ENCODE measurements around the gene KRT16. TPM values are rescaled to one million over a fixed set of nuclear protein-coding genes. Genes with fewer than 3 reads are reported as not detected.
A peak's percentile ranks its signal among the peaks of the same experiment; 100 is the strongest.
"Not testable (repeated sequence)": the region's sequence is repeated elsewhere in the genome, so short reads cannot be mapped to it uniquely, and the experiment has no call there.

Gene KRT16
- total and polyA plus RNA-seq, 2 donors from 2014 or later: 3.1 TPM; not detected in 1

GRCh38 chr17:41615454-41615853, 2.9 kb upstream of the KRT16 start:
- Histone ChIP-seq H3K4me1 (ENCODE audit: control insufficient read depth in 2 of 3, insufficient read depth in 2 of 3, low read depth in 1 of 3, low read length in 3 of 3) (no peaks in the 10 kb centered on the region), H3K27ac (ENCODE audit: low read depth in 2 of 2, low read length in 2 of 2) (no peak overlapping the region), H3K9ac (ENCODE audit: low read length in 3 of 3) (no peak overlapping the region), H3K27me3 (ENCODE audit: control insufficient read depth, insufficient read depth, low read length) (no peaks in the 10 kb centered on the region), H3K36me3 (ENCODE audit: control insufficient read depth in 2 of 3, insufficient read depth in 3 of 3, low read length in 3 of 3) (no peaks in the 10 kb centered on the region), H3K4me3 (ENCODE audit: low read length in 3 of 3) (no peak overlapping the region), H3K9me3 (ENCODE audit: control insufficient read depth in 2 of 3, insufficient read depth in 1 of 3, low read length in 3 of 3) (no peaks in the 10 kb centered on the region)
- peak in 2 of 5 donors; percentile 43 for DNase-seq
- TF ChIP-seq CTCF (IDR thresholded peaks at IDR 0.05; ENCODE audit: borderline replicate concordance, extremely low read depth, insufficient read depth): no peak
- no peak for FAIRE-seq
- intact Hi-C loops (cut with DNase I): no loop called here

GRCh38 chr17:41614767-41615166, 2.2 kb upstream of the KRT16 start:
- H3K36me3 ChIP-seq (ENCODE audit: control insufficient read depth in 2 of 3, insufficient read depth in 3 of 3, low read length in 3 of 3); DNase-seq; H3K27me3 ChIP-seq (ENCODE audit: control insufficient read depth, insufficient read depth, low read length); H3K4me3 ChIP-seq (ENCODE audit: low read length in 3 of 3); H3K9ac ChIP-seq (ENCODE audit: low read length in 3 of 3); H3K27ac ChIP-seq (ENCODE audit: low read depth in 2 of 2, low read length in 2 of 2); H3K4me1 ChIP-seq (ENCODE audit: control insufficient read depth in 2 of 3, insufficient read depth in 2 of 3, low read depth in 1 of 3, low read length in 3 of 3); FAIRE-seq; H3K9me3 ChIP-seq (ENCODE audit: control insufficient read depth in 2 of 3, insufficient read depth in 1 of 3, low read length in 3 of 3); intact Hi-C loops (cut with DNase I): not testable (repeated sequence)

GRCh38 chr17:41614098-41614497, 1.5 kb upstream of the KRT16 start:
- Histone ChIP-seq H3K27ac (ENCODE audit: low read depth in 2 of 2, low read length in 2 of 2) (no peak overlapping the region), H3K9ac (ENCODE audit: low read length in 3 of 3) (no peak overlapping the region), H3K4me3 (ENCODE audit: low read length in 3 of 3) (no peak overlapping the region), H3K4me1 (ENCODE audit: control insufficient read depth in 2 of 3, insufficient read depth in 2 of 3, low read depth in 1 of 3, low read length in 3 of 3) (no peaks in the 10 kb centered on the region), H3K9me3 (ENCODE audit: control insufficient read depth in 2 of 3, insufficient read depth in 1 of 3, low read length in 3 of 3) (no peaks in the 10 kb centered on the region), H3K36me3 (ENCODE audit: control insufficient read depth in 2 of 3, insufficient read depth in 3 of 3, low read length in 3 of 3) (no peaks in the 10 kb centered on the region), H3K27me3 (ENCODE audit: control insufficient read depth, insufficient read depth, low read length) (no peaks in the 10 kb centered on the region)
- peak in 1 of 5 donors; percentile 47 for DNase-seq
- TF ChIP-seq CTCF (IDR thresholded peaks at IDR 0.05; ENCODE audit: borderline replicate concordance, extremely low read depth, insufficient read depth): no peak
- intact Hi-C loops (cut with DNase I): no loop called here
- FAIRE-seq: no peak

GRCh38 chr17:41613277-41614082, 913 bp upstream of the KRT16 start:
- no peaks in the 10 kb centered on the region for H3K9me3 ChIP-seq (ENCODE audit: control insufficient read depth in 2 of 3, insufficient read depth in 1 of 3, low read length in 3 of 3)
- intact Hi-C loops (cut with DNase I): no loop called here
- DNase-seq: peak in 1 of 5 donors; percentile 32
- no peak overlapping the region for H3K4me3 ChIP-seq (ENCODE audit: low read length in 3 of 3)
- H3K9ac ChIP-seq (ENCODE audit: low read length in 3 of 3): no peak overlapping the region
- TF ChIP-seq CTCF (IDR thresholded peaks at IDR 0.05; ENCODE audit: borderline replicate concordance, extremely low read depth, insufficient read depth): no peak
- no peaks in the 10 kb centered on the region for H3K27me3 ChIP-seq (ENCODE audit: control insufficient read depth, insufficient read depth, low read length)
- H3K4me1 ChIP-seq (ENCODE audit: control insufficient read depth in 2 of 3, insufficient read depth in 2 of 3, low read depth in 1 of 3, low read length in 3 of 3): no peaks in the 10 kb centered on the region
- no peak overlapping the region for H3K27ac ChIP-seq (ENCODE audit: low read depth in 2 of 2, low read length in 2 of 2)
- FAIRE-seq: no peak
- H3K36me3 ChIP-seq (ENCODE audit: control insufficient read depth in 2 of 3, insufficient read depth in 3 of 3, low read length in 3 of 3): no peaks in the 10 kb centered on the region

Data from kidney (tissue), 14 donors.